Ecto neural progenitor cell (in vitro differentiated cells): ENCODE data around the gene RACK1.
A peak's percentile ranks its signal among the peaks of the same experiment; 100 is the strongest.

Experiments used
- DNase-seq: peaks from one replicate; pipeline ENCODE4 v3.0.0-alpha.2; 2018; ENCODE audit warnings: low spot score

RACK1 gene

GRCh38 chr5:181194489-181195248, 49.0 kb downstream of the RACK1 start:
- DNase-seq, result no peak

- DNase-seq, result no peak
Measured at GRCh38 chr5:181193656-181194055, 50.0 kb downstream of the RACK1 start.

GRCh38 chr5:181192337-181193046, 51.2 kb downstream of the RACK1 start:
- DNase-seq, result no peak

GRCh38 chr5:181191526-181192336, 52.0 kb downstream of the RACK1 start:
- DNase-seq, result peak; percentile 99

- DNase-seq, result peak; percentile 72
Measured at GRCh38 chr5:181190711-181191525, 52.8 kb downstream of the RACK1 start.

GRCh38 chr5:181189962-181190710, 53.6 kb downstream of the RACK1 start:
- DNase-seq, result no peak

- DNase-seq, result no peak
Measured at GRCh38 chr5:181189363-181189961, 54.2 kb downstream of the RACK1 start.

GRCh38 chr5:181188700-181189362, 54.9 kb downstream of the RACK1 start:
- DNase-seq, result peak; percentile 91

GRCh38 chr5:181187500-181188213, 56.0 kb downstream of the RACK1 start:
- DNase-seq, result peak; percentile 90

- DNase-seq, result no peak
Measured at GRCh38 chr5:181186986-181187499, 56.7 kb downstream of the RACK1 start.
